ENCODE data around the gene DNMT3L. TPM values are rescaled to one million over a fixed set of nuclear protein-coding genes. Genes with fewer than 3 reads are reported as not detected.

DNMT3L gene
- polyA plus RNA-seq, 1 of the 3 experiments (the other 2 are of a cell fraction) = not detected

DNA sequence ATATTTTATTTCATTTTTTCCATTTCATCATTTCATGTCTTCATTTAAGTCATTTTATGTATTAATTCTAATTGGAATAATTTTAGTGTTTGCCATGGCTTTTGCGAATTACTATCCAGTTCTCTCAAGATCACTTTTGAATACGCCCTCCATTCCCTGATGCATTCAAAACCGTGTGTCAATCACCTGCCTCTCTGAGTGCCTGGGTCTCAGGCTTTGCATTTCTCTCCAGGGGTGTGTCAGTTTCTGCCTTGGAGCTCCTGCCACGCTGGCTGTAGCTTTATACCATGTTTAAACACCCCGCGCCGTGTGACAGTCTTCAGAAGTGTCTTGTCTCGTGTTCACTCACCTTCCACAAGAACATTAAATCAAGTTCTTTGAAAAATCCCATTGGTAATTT, 7.4 kb upstream of the DNMT3L start:
- H3F3A ChIP-seq (replicated peaks; ENCODE audit: insufficient read depth) = no peaks in the 10 kb centered on the region
- TF ChIP-seq RXRA (IDR thresholded peaks at IDR 0.05; ENCODE audit: borderline replicate concordance, low read depth) (no peak), NFIC (IDR thresholded peaks at IDR 0.05; ENCODE audit: borderline replicate concordance) (no peak), MXI1 (IDR thresholded peaks at IDR 0.05; ENCODE audit: low read depth, low read length) (no peak), GATA2 (CRISPR knock-in tag; IDR thresholded peaks at IDR 0.05) (no peak), RAD21 (IDR thresholded peaks at IDR 0.05; ENCODE audit: low read length) (no peak)
- no peak for DNase-seq
- H3K4me3 ChIP-seq (ENCODE audit: low read depth in 2 of 2, low read length in 1 of 2) = no peak overlapping the region
- no peak overlapping the region for H3K27ac ChIP-seq (ENCODE audit: low read depth in 2 of 2, low read length in 1 of 2)
- H4K20me1 ChIP-seq (ENCODE audit: insufficient read depth) = no peaks in the 10 kb centered on the region
- H2AFZ ChIP-seq (ENCODE audit: low read depth) = no peak overlapping the region
- no peaks in the 10 kb centered on the region for H3K36me3 ChIP-seq (replicated peaks in 1 of 2; ENCODE audit: control insufficient read depth in 1 of 2, insufficient read depth in 2 of 2, low read length in 1 of 2)
- POLR2A ChIA-PET = no interaction called here
- H3K4me2 ChIP-seq = no peak overlapping the region
- H3K9me2 ChIP-seq = no peaks in the 10 kb centered on the region
- H3K9ac ChIP-seq = no peak overlapping the region
- H3K4me1 ChIP-seq (ENCODE audit: control insufficient read depth in 1 of 2, insufficient read depth in 2 of 2, low read depth in 1 of 2, low read length in 1 of 2) = no peaks in the 10 kb centered on the region
- no peaks in the 10 kb centered on the region for H3K79me2 ChIP-seq (ENCODE audit: insufficient read depth)
- CTCF ChIA-PET = no interaction called here
- WGBS (ENCODE audit: low lambda C conversion rate) = 66% methylated on average over 8 of the region's 8 CpGs
- H3K27me3 ChIP-seq (ENCODE audit: insufficient read depth) = no peaks in the 10 kb centered on the region
- H3K9me3 ChIP-seq = no peaks in the 10 kb centered on the region

GRCh38 chr21:44267655-44268142, 6.0 kb upstream of the DNMT3L start:
- Histone ChIP-seq H3K4me3 (ENCODE audit: low read depth in 2 of 2, low read length in 1 of 2) (no peak overlapping the region), H3K9ac (no peak overlapping the region), H3K9me3 (no peaks in the 10 kb centered on the region), H3K79me2 (ENCODE audit: insufficient read depth) (no peaks in the 10 kb centered on the region), H3K4me1 (ENCODE audit: control insufficient read depth in 1 of 2, insufficient read depth in 2 of 2, low read depth in 1 of 2, low read length in 1 of 2) (no peaks in the 10 kb centered on the region), H3K36me3 (replicated peaks in 1 of 2; ENCODE audit: control insufficient read depth in 1 of 2, insufficient read depth in 2 of 2, low read length in 1 of 2) (no peaks in the 10 kb centered on the region), H3K4me2 (no peak overlapping the region), H4K20me1 (ENCODE audit: insufficient read depth) (no peaks in the 10 kb centered on the region), H3K9me2 (no peaks in the 10 kb centered on the region), H3F3A (replicated peaks; ENCODE audit: insufficient read depth) (no peaks in the 10 kb centered on the region), H2AFZ (ENCODE audit: low read depth) (no peak overlapping the region), H3K27me3 (ENCODE audit: insufficient read depth) (no peaks in the 10 kb centered on the region), H3K27ac (ENCODE audit: low read depth in 2 of 2, low read length in 1 of 2) (no peak overlapping the region)
- CTCF ChIA-PET = interaction anchor here (1.4 kb wide), 2 partner anchors 13 to 27 kb away, joined by 4 read pairs; no protein-coding TSS in a partner anchor
- WGBS (ENCODE audit: low lambda C conversion rate) = 80% methylated on average over 19 of the region's 19 CpGs
- no peak for DNase-seq
- POLR2A ChIA-PET = no interaction called here
- TF ChIP-seq SMC3 (IDR thresholded peaks at IDR 0.05; ENCODE audit: low read depth, low read length) (peak; percentile 16; the same call in 1 of the 2 replicates), YY1 (IDR thresholded peaks at IDR 0.05; ENCODE audit: low read depth) (no peak), NFIC (IDR thresholded peaks at IDR 0.05; ENCODE audit: borderline replicate concordance) (no peak), ELF1 (IDR thresholded peaks at IDR 0.05) (no peak), ZBTB33 (IDR thresholded peaks at IDR 0.05; ENCODE audit: borderline replicate concordance, low read depth) (no peak)
- TF ChIP-seq, protein P1, sequence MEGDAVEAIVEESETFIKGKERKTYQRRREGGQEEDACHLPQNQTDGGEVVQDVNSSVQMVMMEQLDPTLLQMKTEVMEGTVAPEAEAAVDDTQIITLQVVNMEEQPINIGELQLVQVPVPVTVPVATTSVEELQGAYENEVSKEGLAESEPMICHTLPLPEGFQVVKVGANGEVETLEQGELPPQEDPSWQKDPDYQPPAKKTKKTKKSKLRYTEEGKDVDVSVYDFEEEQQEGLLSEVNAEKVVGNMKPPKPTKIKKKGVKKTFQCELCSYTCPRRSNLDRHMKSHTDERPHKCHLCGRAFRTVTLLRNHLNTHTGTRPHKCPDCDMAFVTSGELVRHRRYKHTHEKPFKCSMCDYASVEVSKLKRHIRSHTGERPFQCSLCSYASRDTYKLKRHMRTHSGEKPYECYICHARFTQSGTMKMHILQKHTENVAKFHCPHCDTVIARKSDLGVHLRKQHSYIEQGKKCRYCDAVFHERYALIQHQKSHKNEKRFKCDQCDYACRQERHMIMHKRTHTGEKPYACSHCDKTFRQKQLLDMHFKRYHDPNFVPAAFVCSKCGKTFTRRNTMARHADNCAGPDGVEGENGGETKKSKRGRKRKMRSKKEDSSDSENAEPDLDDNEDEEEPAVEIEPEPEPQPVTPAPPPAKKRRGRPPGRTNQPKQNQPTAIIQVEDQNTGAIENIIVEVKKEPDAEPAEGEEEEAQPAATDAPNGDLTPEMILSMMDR (IDR thresholded peaks at IDR 0.05) = 0 out of 2 replicates have a peak, but pooled peaks have one; percentile 23

Measured in SK-N-SH (cell line).